HepG2 (cell line): ENCODE measurements around the gene NEDD8. TPM values are rescaled to one million over a fixed set of nuclear protein-coding genes. Genes with fewer than 3 reads are reported as not detected.
A peak's percentile ranks its signal among the peaks of the same experiment; 100 is the strongest.

Experiments used
- AFF4 ChIP-seq: sonication (generic); formaldehyde crosslinking; IDR thresholded peaks from 2 replicates; pipeline ENCODE4 v1.4.0; 2020; ENCODE audit warnings: missing genetic modification reagents
- ATF2 ChIP-seq: sonication (generic); formaldehyde crosslinking; IDR thresholded peaks from 2 replicates; pipeline ENCODE4 v1.4.0; 2020; ENCODE audit warnings: missing genetic modification reagents
- BHLHE40 ChIP-seq: IDR thresholded peaks from 2 replicates; pipeline ENCODE4 v1.6.1; 2011; ENCODE audit warnings: low read length, improper control_type of control experiment
- IRF2 ChIP-seq: IDR thresholded peaks from 2 replicates; pipeline ENCODE4 v1.6.1; 2018; ENCODE audit warnings: missing genetic modification reagents, missing compliant biosample characterization
- MED1 ChIP-seq: sonication (generic); formaldehyde crosslinking; IDR thresholded peaks from 2 replicates; pipeline ENCODE4 v1.4.0; 2020; ENCODE audit warnings: missing genetic modification reagents
- PCBP2 ChIP-seq: fragments of 200-400 bp; formaldehyde crosslinking; optimal IDR thresholded peaks from 2 replicates; pipeline ENCODE3; 2018; ENCODE audit warnings: low read length, low read depth; ENCODE audit not compliant: poor library complexity, severe bottlenecking
- POLR2AphosphoS5 ChIP-seq: IDR thresholded peaks from 2 replicates; pipeline ENCODE4 v1.6.1; 2012; ENCODE audit warnings: low read depth, low read length
- RFX3 ChIP-seq: IDR thresholded peaks from 2 replicates; pipeline ENCODE4 v1.6.1; 2016; ENCODE audit warnings: missing biosample characterization, missing genetic modification reagents
- SIX1 ChIP-seq: sonication (generic); formaldehyde crosslinking; IDR thresholded peaks from 2 replicates; pipeline ENCODE4 v1.4.0; 2020; ENCODE audit warnings: missing genetic modification reagents, borderline replicate concordance
- ZBTB2 ChIP-seq: sonication (generic); formaldehyde crosslinking; IDR thresholded peaks from 2 replicates; pipeline ENCODE4 v1.8.0; 2022; ENCODE audit warnings: low read depth, missing genetic modification reagents
- ZNF101 ChIP-seq: sonication (generic); formaldehyde crosslinking; IDR thresholded peaks from 2 replicates; pipeline ENCODE4 v1.4.0; 2020; ENCODE audit warnings: mild to moderate bottlenecking, low read depth, missing genetic modification reagents, borderline replicate concordance
- ZNF468 ChIP-seq: sonication (generic); formaldehyde crosslinking; IDR thresholded peaks from 2 replicates; pipeline ENCODE4 v1.8.0; 2022; ENCODE audit warnings: mild to moderate bottlenecking, moderate library complexity, missing genetic modification reagents
- ZNF530 ChIP-seq: sonication (generic); formaldehyde crosslinking; IDR thresholded peaks from 2 replicates; pipeline ENCODE4 v1.5.0; 2020; ENCODE audit warnings: low read depth, mild to moderate bottlenecking, missing genetic modification reagents
- polyA plus RNA-seq, 8 experiments: library from polyadenylated mRNA; depleted of rRNA in 3 of 8; stranded (reverse) in 7 of 8; unstranded in 1 of 8; fragments of >200 nt; fragmentation: Illumina TruSeq in 4 of 8; extraction: Trizol in 4 of 8; gene quantifications; 2 replicates each; pipeline versions ENCODE4 v1.2.1 to v1.2.3, GENCODE V29; 2011 to 2016; ENCODE audit warnings: low read depth in 4 of 8, missing spikeins in 1 of 8, mixed read lengths in 1 of 8; ENCODE audit not compliant: insufficient read depth in 1 of 8
- total RNA-seq, 5 experiments: library from RNA; depleted of rRNA; stranded (reverse); fragments of >200 nt; fragmentation: Illumina TruSeq; extraction: Trizol; gene quantifications; 2 replicates each; pipeline ENCODE4 v1.2.3, GENCODE V29; 2016; ENCODE audit warnings: low read depth in 1 of 5
- TF ChIP-seq, protein P1 (sequence below): sonication (generic); formaldehyde crosslinking; IDR thresholded peaks from 2 replicates; pipeline ENCODE4 v1.4.0; 2020; ENCODE audit warnings: low read depth, mild to moderate bottlenecking, missing genetic modification reagents
- TF ChIP-seq, protein P2 (sequence below): sonication (generic); formaldehyde crosslinking; IDR thresholded peaks from 2 replicates; pipeline ENCODE4 v1.4.0; 2020; ENCODE audit warnings: mild to moderate bottlenecking, missing genetic modification reagents
- TF ChIP-seq, protein P3 (sequence below), 2 experiments: sonication (generic) in 1 of 2; formaldehyde crosslinking in 1 of 2; IDR thresholded peaks; 2 replicates each; pipeline versions ENCODE4 v1.4.0 to v1.6.1; 2018 to 2020; ENCODE audit warnings: missing genetic modification reagents in 2 of 2, borderline replicate concordance in 1 of 2, low read depth in 1 of 2, mild to moderate bottlenecking in 1 of 2, missing biosample characterization in 1 of 2
- TF ChIP-seq, protein P4 (sequence below): sonication (generic); formaldehyde crosslinking; conservative IDR thresholded peaks from 2 replicates; pipeline ENCODE4 v1.4.0; 2020; ENCODE audit warnings: missing genetic modification reagents

The NEDD8 gene
- total and polyA plus RNA-seq, 2 of the 13 experiments (the other 11 are each of a cell fraction or from before 2014, with no cell fraction given): 535 to 713 TPM

DNA sequence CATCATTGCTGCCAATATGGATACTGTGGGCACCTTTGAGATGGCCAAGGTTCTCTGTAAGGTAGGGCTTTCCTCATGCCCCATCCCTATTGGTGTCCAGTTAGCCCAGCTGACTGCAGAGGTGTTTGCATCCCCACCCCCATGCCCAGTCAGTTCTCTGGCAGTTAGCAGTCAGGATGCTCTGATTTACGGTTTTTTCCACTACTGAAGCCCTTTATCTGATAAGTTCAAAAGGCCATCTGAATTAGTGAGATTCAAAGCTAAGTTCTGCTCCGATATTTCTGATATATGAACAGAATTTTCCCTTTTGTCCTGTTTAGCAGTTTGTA lies 1.3 kb upstream of the NEDD8 start (continued):
- TF ChIP-seq AFF4 (CRISPR knock-in tag): 0 out of 2 replicates have a peak, but pooled peaks have one; percentile 3
- TF ChIP-seq ZNF468 (CRISPR knock-in tag): no peak
- peak; percentile 9; the same call in 1 of the 2 replicates for TF ChIP-seq ATF2 (CRISPR knock-in tag)
- no peak for TF ChIP-seq ZNF530 (CRISPR knock-in tag)
- TF ChIP-seq, protein P1, sequence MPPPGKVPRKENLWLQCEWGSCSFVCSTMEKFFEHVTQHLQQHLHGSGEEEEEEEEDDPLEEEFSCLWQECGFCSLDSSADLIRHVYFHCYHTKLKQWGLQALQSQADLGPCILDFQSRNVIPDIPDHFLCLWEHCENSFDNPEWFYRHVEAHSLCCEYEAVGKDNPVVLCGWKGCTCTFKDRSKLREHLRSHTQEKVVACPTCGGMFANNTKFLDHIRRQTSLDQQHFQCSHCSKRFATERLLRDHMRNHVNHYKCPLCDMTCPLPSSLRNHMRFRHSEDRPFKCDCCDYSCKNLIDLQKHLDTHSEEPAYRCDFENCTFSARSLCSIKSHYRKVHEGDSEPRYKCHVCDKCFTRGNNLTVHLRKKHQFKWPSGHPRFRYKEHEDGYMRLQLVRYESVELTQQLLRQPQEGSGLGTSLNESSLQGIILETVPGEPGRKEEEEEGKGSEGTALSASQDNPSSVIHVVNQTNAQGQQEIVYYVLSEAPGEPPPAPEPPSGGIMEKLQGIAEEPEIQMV (CRISPR knock-in tag): no peak
- TF ChIP-seq, protein P2, sequence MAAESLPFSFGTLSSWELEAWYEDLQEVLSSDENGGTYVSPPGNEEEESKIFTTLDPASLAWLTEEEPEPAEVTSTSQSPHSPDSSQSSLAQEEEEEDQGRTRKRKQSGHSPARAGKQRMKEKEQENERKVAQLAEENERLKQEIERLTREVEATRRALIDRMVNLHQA: no peak
- peak; percentile 48 for TF ChIP-seq PCBP2
- no peak for TF ChIP-seq ZNF101 (CRISPR knock-in tag)
- TF ChIP-seq MED1 (CRISPR knock-in tag): no peak
- no peak for TF ChIP-seq ZBTB2 (CRISPR knock-in tag)
- TF ChIP-seq, protein P3, sequence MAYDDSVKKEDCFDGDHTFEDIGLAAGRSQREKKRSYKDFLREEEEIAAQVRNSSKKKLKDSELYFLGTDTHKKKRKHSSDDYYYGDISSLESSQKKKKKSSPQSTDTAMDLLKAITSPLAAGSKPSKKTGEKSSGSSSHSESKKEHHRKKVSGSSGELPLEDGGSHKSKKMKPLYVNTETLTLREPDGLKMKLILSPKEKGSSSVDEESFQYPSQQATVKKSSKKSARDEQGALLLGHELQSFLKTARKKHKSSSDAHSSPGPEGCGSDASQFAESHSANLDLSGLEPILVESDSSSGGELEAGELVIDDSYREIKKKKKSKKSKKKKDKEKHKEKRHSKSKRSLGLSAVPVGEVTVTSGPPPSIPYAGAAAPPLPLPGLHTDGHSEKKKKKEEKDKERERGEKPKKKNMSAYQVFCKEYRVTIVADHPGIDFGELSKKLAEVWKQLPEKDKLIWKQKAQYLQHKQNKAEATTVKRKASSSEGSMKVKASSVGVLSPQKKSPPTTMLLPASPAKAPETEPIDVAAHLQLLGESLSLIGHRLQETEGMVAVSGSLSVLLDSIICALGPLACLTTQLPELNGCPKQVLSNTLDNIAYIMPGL (CRISPR knock-in tag; IDR thresholded peaks at IDR 0.05; ENCODE audit: borderline replicate concordance in 1 of 2, low read depth in 1 of 2): no peak
- TF ChIP-seq SIX1 (CRISPR knock-in tag): no peak
- TF ChIP-seq BHLHE40: no peak
- TF ChIP-seq IRF2: no peak
- no peak for TF ChIP-seq RFX3 (CRISPR knock-in tag)
- no peak for TF ChIP-seq POLR2AphosphoS5
- TF ChIP-seq, protein P4, sequence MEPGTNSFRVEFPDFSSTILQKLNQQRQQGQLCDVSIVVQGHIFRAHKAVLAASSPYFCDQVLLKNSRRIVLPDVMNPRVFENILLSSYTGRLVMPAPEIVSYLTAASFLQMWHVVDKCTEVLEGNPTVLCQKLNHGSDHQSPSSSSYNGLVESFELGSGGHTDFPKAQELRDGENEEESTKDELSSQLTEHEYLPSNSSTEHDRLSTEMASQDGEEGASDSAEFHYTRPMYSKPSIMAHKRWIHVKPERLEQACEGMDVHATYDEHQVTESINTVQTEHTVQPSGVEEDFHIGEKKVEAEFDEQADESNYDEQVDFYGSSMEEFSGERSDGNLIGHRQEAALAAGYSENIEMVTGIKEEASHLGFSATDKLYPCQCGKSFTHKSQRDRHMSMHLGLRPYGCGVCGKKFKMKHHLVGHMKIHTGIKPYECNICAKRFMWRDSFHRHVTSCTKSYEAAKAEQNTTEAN (CRISPR knock-in tag): no peak
